HG02610 (cell line): Measurements from ENCODE around the gene NYNRIN.
"Not testable (repeated sequence)": the region's sequence is repeated elsewhere in the genome, so short reads cannot be mapped to it uniquely, and the experiment has no call there.

ENCODE experiments used
- ATAC-seq: cut with Tn5 transposase; IDR thresholded peaks from one replicate; pipeline ENCODE4 v1.9.1; 2021; ENCODE audit warnings: mild to moderate bottlenecking, moderate library complexity; ENCODE audit not compliant: unreplicated experiment

Gene NYNRIN

GRCh38 chr14:24369907-24370687, 28.7 kb upstream of the NYNRIN start:
- no peak for ATAC-seq

- ATAC-seq, result no peak
Observed at GRCh38 chr14:24370748-24371147, 28.1 kb upstream of the NYNRIN start.

- not testable (repeated sequence) for ATAC-seq
Observed at GRCh38 chr14:24371605-24372004, 27.2 kb upstream of the NYNRIN start.

GRCh38 chr14:24372701-24373416, 25.9 kb upstream of the NYNRIN start:
- ATAC-seq, result no peak

GRCh38 chr14:24376448-24377070, 22.2 kb upstream of the NYNRIN start:
- no peak for ATAC-seq

GRCh38 chr14:24377126-24377525, 21.7 kb upstream of the NYNRIN start:
- no peak for ATAC-seq

- no peak for ATAC-seq
Observed at GRCh38 chr14:24377657-24378056, 21.1 kb upstream of the NYNRIN start.

GRCh38 chr14:24378327-24378726, 20.5 kb upstream of the NYNRIN start:
- no peak for ATAC-seq

GRCh38 chr14:24378981-24379906, 19.6 kb upstream of the NYNRIN start:
- no peak for ATAC-seq

- no peak for ATAC-seq
Observed at GRCh38 chr14:24379907-24380730, 18.7 kb upstream of the NYNRIN start.

- ATAC-seq, result no peak
Observed at GRCh38 chr14:24381363-24382063, 17.3 kb upstream of the NYNRIN start.

- no peak for ATAC-seq
Observed at GRCh38 chr14:24382064-24382371, 16.8 kb upstream of the NYNRIN start.

GRCh38 chr14:24384169-24384568, 14.6 kb upstream of the NYNRIN start:
- ATAC-seq, result no peak

GRCh38 chr14:24385524-24385923, 13.3 kb upstream of the NYNRIN start:
- no peak for ATAC-seq

- no peak for ATAC-seq
Observed at GRCh38 chr14:24387009-24387345, 11.8 kb upstream of the NYNRIN start.

- ATAC-seq, result not testable (repeated sequence)
Observed at GRCh38 chr14:24387579-24387978, 11.2 kb upstream of the NYNRIN start.

- ATAC-seq, result no peak
Observed at GRCh38 chr14:24388474-24389179, 10.2 kb upstream of the NYNRIN start.

- ATAC-seq, result no peak
Observed at GRCh38 chr14:24389226-24389848, 9.5 kb upstream of the NYNRIN start.
